Left colon (tissue), 2 donors: ENCODE measurements around the gene XRCC3. TPM values are rescaled to one million over a fixed set of nuclear protein-coding genes. Genes with fewer than 3 reads are reported as not detected.

Experiments used
- ATAC-seq: fragments of 200-7000 bp; cut with Tn5 transposase; one replicate; pipeline ENCODE4 v1.9.1; 2020; ENCODE audit warnings: mild to moderate bottlenecking, moderate library complexity
- DNase-seq, 2 donors: peaks; one replicate each; pipeline ENCODE4 v3.0.0-alpha.2; 2020
- intact Hi-C, 2 donors: fragments of 100-400 bp; cut with DNase I in 1 of 2; cut with micrococcal nuclease in 1 of 2; formaldehyde crosslinking; loops; one replicate each; pipeline versions ENCODE4 v1.11.2 to v1.14.0; 2022; cut with DNase I, micrococcal nuclease
- total RNA-seq, 2 donors: library from RNA; stranded (reverse); fragmentation: NEBNext Ultra II Directional; extraction: Animal tissue kit (Norgen Biotek cat#: 25700); gene quantifications; one replicate each; pipeline ENCODE4 v1.2.1, GENCODE V29; 2021
- donor health status: DM: no; HTN: no; CAD: no.
- donor health status: DM: yes; HTN: yes; CAD: no.

The XRCC3 gene
- total RNA-seq, 2 donors from 2014 or later, result 7.9 to 16.2 TPM

DNA sequence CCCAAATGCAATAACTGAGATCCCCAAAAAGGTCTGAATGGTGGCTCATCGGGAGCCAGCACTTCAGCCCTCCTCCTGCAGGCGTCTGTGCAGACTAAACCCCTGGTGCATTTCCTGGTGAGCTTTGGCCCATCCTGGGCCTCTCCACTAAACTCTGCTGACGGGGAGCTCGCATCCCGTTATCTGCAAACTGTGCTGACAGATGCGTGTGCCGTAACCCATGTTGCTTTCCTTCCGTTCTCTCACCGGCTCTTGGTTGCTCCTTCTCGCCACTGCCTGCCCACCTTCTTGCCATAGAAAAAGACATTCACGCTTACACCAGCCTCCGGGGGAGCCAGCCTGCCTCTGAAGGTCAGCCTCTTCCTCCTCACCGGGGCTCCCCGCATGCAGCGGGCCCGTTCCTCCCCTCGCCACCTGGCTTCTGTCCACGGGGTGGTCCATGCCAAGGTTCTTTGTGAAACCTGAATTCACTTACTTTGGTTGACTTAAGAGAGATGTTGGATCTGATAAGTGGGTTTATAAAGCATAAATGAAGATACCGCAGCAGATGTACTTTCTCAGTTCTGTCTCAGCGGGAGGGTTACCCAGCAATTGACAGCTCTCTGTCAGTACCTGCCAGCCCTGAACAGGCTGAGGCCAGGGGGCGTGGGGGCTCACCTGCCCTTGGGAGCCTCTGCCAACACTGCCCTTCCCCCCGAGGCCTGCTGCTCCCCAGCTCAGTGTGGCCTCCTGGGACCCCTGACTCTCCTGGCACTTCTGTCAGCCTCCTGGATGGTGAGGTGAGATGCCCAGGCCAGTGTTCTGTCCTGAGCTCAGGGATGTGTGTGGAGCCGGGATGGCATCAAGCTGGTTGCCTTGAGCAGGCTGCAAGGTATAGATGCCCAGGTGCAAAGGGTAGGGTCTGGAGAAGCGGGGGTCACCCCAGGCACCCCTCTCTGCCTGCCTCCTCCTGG is 14.5 kb upstream of the XRCC3 start:
- intact Hi-C loops, result no loop called here
- ATAC-seq (no peak), DNase-seq (peak in 1 of 2 donors; percentile 18)

DNA sequence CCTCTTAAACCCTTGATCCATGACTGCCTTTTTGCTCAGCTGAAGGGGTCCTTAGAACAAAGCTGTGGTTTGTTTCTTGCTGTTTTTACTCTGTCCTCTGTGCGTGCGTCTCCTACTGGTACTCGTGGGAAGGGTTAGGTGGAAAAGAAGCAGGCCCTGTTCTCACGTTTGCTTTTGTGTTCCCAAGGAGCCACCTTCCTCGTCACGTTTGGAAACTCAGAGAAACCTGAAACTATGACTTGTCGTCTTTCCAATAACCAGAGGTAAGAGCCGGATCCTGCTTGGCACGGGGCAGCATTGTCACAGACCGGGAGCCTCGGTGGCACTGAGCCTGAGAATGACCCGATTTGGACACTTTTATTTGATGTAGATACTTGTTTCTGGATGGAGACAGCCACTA is 13.5 kb upstream of the XRCC3 start:
- intact Hi-C loops, result no loop called here
- DNase-seq (no peak), ATAC-seq (no peak)

DNA sequence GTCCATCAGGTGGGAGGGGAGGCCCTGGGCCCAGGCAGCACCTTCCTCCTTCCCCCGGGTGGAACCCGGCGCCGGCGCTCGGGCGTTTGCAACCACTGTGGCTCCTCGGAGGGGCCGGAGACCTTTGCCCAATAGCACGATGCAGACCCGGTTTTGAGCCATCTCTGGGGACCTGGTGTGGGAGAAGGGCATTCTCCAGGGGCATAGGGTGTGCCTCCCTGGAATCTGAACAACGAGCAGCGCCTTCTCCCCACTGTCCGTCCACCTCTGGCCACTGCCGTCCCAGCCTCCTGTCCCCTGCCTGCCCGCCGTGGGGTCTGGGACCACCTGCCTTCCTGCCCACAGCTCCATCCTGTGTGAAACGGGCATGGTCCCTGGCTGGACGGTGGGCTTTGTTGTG is 12.9 kb upstream of the XRCC3 start:
- ATAC-seq, result no peak
- intact Hi-C loops, result no loop called here
- no peak for DNase-seq

GRCh38 chr14:103727313-103727980 is 12.2 kb upstream of the XRCC3 start:
- DNase-seq, result peak; percentile 65 to 76
- ATAC-seq, result peak; percentile 78

DNA sequence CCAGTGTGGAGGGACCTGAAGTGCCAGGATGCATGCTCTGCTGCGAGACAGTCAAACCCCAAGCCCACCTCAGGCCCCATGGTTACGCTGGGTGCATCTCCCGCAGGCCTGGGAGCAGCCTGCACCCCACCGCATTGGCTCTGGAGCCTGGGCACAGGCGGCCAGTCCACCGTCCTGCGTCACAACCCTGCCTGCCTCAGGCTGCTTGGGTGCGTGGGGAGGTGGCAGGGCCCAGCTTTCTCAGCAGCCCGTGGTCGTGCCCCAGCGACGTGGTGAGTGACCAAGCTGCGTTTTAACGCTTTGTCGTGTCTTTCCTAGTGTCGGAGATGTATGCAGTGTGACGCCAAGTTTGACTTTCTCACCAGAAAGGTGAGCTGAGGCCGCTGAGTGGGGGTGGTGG is 11.2 kb upstream of the XRCC3 start:
- DNase-seq (no peak), ATAC-seq (no peak)
- intact Hi-C loops, result no loop called here

More at GRCh38 chr14:103727313-103727980, 12.2 kb upstream of the XRCC3 start:
- intact Hi-C loops, result no loop called here

GRCh38 chr14:103725739-103726395 is 10.6 kb upstream of the XRCC3 start:
- ATAC-seq (no peak), DNase-seq (no peak)
- intact Hi-C loops, result no loop called here

GRCh38 chr14:103725001-103725682 is 9.9 kb upstream of the XRCC3 start:
- DNase-seq, result no peak
- ATAC-seq, result no peak
- intact Hi-C loops, result no loop called here

- DNase-seq, result peak in 1 of 2 donors; percentile 58
- intact Hi-C loops, result no loop called here
- ATAC-seq, result peak; percentile 40
These were observed 8.9 kb upstream of the XRCC3 start for GRCh38 chr14:103724116-103724515.

DNA sequence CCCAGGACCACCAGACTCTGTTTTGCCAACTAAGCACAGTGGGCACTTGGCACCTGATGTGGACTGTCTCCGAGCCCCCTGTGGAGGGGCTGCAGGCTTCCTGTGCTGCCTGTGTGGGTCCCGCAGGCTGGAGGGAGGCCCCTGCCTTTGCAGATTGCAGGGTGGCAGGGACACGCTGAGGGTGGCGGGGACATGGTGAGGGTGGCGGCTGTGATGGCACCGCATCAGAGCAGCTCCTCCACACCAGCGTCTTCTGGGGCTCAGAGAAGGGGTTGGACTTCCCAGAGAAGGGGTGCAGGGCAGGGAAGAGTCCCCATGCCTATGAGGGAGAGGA is 8.5 kb upstream of the XRCC3 start:
- ATAC-seq (no peak), DNase-seq (no peak)
- intact Hi-C loops, result no loop called here

DNA sequence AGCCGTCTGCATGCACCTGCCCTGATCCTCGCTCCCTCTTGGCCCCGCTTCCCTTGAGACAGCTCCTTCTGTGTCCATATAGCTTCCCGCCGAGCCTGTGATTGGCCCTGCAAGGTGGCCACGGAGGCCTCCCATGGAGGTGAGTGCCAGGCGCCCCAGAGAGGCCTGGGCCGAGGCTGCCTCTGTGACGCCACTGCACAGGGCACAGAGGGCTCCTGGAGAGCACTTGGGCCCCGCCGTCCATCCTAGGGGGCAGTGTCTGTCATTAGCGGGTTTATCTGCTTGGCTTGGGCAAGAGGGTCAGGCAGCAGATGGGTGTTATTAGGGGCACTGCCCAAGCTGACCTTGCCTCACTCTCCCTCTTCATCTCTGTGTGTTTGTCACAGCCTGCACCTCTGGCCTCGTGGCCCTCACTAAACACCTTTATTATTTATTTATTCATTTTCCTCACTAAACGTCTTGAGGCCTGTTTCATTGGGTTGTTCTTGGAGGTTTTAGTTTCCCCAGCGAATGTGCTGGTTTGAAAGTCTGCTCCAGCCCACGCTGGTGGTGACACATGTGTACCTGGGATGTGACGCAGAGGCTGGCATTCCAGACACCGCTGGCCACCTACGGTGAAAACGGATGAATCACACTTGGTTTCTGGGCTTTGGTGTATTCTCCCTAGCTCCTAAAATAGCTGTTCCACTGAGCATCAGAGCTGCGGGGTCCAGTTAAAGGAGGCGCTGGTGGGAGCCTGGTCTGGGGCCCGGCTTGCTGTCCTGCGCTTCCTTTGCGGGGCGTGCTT is 6.3 kb upstream of the XRCC3 start:
- no peak for DNase-seq
- intact Hi-C loops, result no loop called here
- ATAC-seq, result no peak

DNA sequence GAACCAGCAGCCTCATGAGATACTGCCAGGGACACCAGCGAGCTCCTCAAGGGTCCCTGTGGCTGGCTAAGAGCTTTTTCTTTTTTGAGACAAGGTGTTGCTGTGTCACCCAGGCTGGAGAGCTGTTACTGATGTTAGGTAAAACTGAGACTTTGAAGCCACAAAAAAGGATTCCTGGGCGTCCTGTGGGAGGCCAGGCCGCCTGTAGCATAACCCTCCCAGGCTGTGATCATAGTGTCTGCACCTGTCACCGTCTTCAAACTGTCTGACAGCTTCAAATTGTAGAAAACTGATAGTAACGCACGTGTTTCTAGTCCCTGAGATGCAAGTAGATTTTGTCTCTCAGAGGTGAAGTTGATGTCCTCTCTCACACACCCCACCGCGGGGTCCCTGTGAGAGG is 4.5 kb upstream of the XRCC3 start:
- DNase-seq, result no peak
- no peak for ATAC-seq
- intact Hi-C loops, result loop anchor here in 1 of 2 donors (10.0 kb wide), 1 partner anchor 145 kb away; no protein-coding TSS in a partner anchor

- intact Hi-C loops, result loop anchor here in 1 of 2 donors (10.0 kb wide), 1 partner anchor 144 kb away; no protein-coding TSS in a partner anchor
- DNase-seq, result no peak
- ATAC-seq, result no peak
These were observed 3.3 kb upstream of the XRCC3 start for GRCh38 chr14:103718572-103718971.

DNA sequence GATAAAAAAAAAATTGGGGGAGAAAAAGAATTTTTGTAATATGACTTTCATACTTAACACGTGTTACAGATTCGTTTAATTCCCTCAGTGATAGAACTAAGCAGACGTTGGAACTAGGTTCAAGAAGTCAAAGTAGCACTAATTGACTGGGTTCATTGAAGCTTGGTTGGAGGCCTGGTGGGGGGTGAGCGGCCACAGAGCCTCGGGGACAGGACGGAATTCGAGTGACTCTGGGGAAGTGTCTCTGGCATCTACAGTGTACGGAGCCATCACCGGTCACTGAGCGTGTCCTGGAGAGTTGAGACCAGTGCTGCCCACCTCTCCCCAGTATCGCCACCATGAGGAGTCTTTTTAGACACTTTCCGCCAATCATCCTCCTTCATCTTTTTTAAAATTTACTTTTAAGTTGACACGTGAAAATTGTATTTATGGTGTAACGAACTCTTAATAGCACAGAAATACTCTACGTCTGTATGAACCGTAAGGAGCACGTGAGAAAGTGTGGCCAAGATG is 1.7 kb upstream of the XRCC3 start:
- no peak for DNase-seq
- intact Hi-C loops, result loop anchor here in 1 of 2 donors (10.0 kb wide), 1 partner anchor 142 kb away; no protein-coding TSS in a partner anchor

GRCh38 chr14:103716091-103716801 is 995 bp upstream of the XRCC3 start:
- peak in 1 of 2 donors; percentile 73 for DNase-seq
- peak; percentile 15 for ATAC-seq
- intact Hi-C loops, result loop anchor here in 1 of 2 donors (10.0 kb wide), 1 partner anchor 141 kb away; no protein-coding TSS in a partner anchor

More for the DNA sequence above, 1.7 kb upstream of the XRCC3 start:
- no peak for ATAC-seq

- ATAC-seq, result no peak
- no peak for DNase-seq
- intact Hi-C loops, result loop anchor here in 1 of 2 donors (10.0 kb wide), 1 partner anchor 139 kb away; no protein-coding TSS in a partner anchor
These were observed 1.1 kb downstream of the XRCC3 start for GRCh38 chr14:103714063-103714724.

DNA sequence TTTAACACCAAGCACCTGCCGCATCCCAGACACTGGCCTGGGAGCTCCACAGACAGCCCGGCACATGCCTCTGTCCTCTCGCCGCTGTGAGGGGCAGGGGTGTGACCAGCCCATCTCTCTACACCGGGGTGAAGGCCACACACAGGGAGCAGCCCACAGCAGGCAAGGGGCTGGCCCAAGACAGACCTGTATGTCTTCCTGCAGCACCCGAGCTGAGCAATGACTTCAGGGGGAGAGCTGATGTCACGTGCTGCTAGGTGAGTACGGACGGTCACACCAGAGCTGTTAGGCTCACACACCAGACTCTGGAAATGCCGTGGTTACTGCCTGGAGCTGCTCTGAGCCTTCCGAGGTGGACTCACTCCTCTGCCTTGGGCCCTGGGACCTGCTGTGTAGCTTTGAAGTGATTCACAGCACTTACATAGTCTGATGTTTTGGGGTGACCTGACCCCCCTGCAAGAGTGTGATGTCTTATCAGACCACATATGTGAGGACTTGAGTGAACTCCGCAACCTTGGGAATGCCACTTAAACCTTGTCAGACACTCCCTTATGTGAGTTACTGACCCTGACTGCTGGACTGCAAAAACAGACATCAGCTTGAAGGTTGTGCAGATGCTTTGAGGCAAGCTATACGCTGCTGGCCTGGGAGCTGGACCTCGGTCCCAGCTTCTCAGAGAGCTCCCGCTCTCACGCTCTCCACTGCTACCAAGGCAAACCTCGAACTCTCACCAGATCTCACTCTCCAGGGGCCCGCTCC is 1.8 kb downstream of the XRCC3 start:
- ATAC-seq, result no peak
- intact Hi-C loops, result loop anchor here in 1 of 2 donors (10.0 kb wide), 1 partner anchor 139 kb away; no protein-coding TSS in a partner anchor
- DNase-seq, result no peak
